CD1c-positive myeloid dendritic cell (primary cell): ENCODE results near the gene ATIC.

Experiments used
- DNase-seq: peaks from one replicate; pipeline ENCODE4 v3.0.0-alpha.2; 2016; ENCODE audit errors: extremely low spot score

ATIC gene

GRCh38 chr2:215399067-215399716, 87.3 kb downstream of the ATIC start:
- DNase-seq: no peak
